T-helper 1 cell treated with Interleukin-12 subunit alpha and Interleukin-12 subunit beta and Interleukin-4 antibody, amounts not matched to agents 30 μg/mL and 1 μg/mL, for 36 hours (primary cell): ENCODE results near the gene SMIM44.

Experiments used
- H3K27ac Mint-ChIP-seq: one replicate; pipeline ENCODE4 v1.8.0; 2021; ENCODE audit warnings: mild to moderate bottlenecking, mixed read lengths
- H3K27me3 Mint-ChIP-seq: one replicate; pipeline ENCODE4 v1.8.0; 2021; ENCODE audit warnings: low read depth, mixed read lengths
- H3K36me3 Mint-ChIP-seq: one replicate; pipeline ENCODE4 v1.8.0; 2021; ENCODE audit warnings: low read depth, mixed read lengths
- H3K4me1 Mint-ChIP-seq: one replicate; pipeline ENCODE4 v1.8.0; 2021; ENCODE audit warnings: low read depth, mixed read lengths
- H3K4me3 Mint-ChIP-seq: one replicate; pipeline ENCODE4 v1.8.0; 2021; ENCODE audit warnings: mild to moderate bottlenecking, moderate library complexity, mixed read lengths
- H3K9me3 Mint-ChIP-seq: one replicate; pipeline ENCODE4 v1.8.0; 2021; ENCODE audit warnings: mixed read lengths

The SMIM44 gene

GRCh38 chr19:3522421-3523360 is 39.5 kb upstream of the SMIM44 start:
- no peaks in the 10 kb centered on the region for H3K27me3 Mint-ChIP-seq
- H3K9me3 Mint-ChIP-seq: no peaks in the 10 kb centered on the region
- H3K27ac Mint-ChIP-seq: no peak overlapping the region
- no peak overlapping the region for H3K4me3 Mint-ChIP-seq
- peaks cover 13% of the 10 kb centered on the region for H3K36me3 Mint-ChIP-seq
- H3K4me1 Mint-ChIP-seq: peaks cover 6% of the 10 kb centered on the region

GRCh38 chr19:3521104-3521445 is 37.8 kb upstream of the SMIM44 start:
- Mint-ChIP-seq H3K4me1 (peaks cover 10% of the 10 kb centered on the region), H3K4me3 (no peak overlapping the region), H3K36me3 (peaks cover 9% of the 10 kb centered on the region), H3K27ac (no peak overlapping the region), H3K9me3 (no peaks in the 10 kb centered on the region), H3K27me3 (no peaks in the 10 kb centered on the region)

- Mint-ChIP-seq H3K27ac (no peak overlapping the region), H3K4me3 (no peak overlapping the region)
These were observed 37.2 kb upstream of the SMIM44 start for GRCh38 chr19:3520166-3521103.

GRCh38 chr19:3519126-3519525 is 35.9 kb upstream of the SMIM44 start:
- Mint-ChIP-seq H3K36me3 (peaks cover 9% of the 10 kb centered on the region), H3K27ac (no peak overlapping the region), H3K27me3 (no peaks in the 10 kb centered on the region), H3K4me3 (no peak overlapping the region), H3K9me3 (no peaks in the 10 kb centered on the region), H3K4me1 (peaks cover 13% of the 10 kb centered on the region)

More at GRCh38 chr19:3520166-3521103, 37.2 kb upstream of the SMIM44 start:
- Mint-ChIP-seq H3K27me3 (no peaks in the 10 kb centered on the region), H3K9me3 (no peaks in the 10 kb centered on the region), H3K36me3 (peaks cover 9% of the 10 kb centered on the region), H3K4me1 (peaks cover 13% of the 10 kb centered on the region)

- Mint-ChIP-seq H3K27ac (no peak overlapping the region), H3K36me3 (peaks cover 9% of the 10 kb centered on the region), H3K4me3 (no peak overlapping the region), H3K4me1 (peaks cover 13% of the 10 kb centered on the region), H3K27me3 (no peaks in the 10 kb centered on the region), H3K9me3 (no peaks in the 10 kb centered on the region)
These were observed 35.4 kb upstream of the SMIM44 start for GRCh38 chr19:3518659-3519058.

- Mint-ChIP-seq H3K9me3 (no peaks in the 10 kb centered on the region), H3K27ac (no peak overlapping the region), H3K4me3 (no peak overlapping the region)
These were observed 35.0 kb upstream of the SMIM44 start for GRCh38 chr19:3518255-3518654.

GRCh38 chr19:3517638-3518037 is 34.4 kb upstream of the SMIM44 start:
- H3K27me3 Mint-ChIP-seq: no peaks in the 10 kb centered on the region
- no peak overlapping the region for H3K4me3 Mint-ChIP-seq
- no peak overlapping the region for H3K27ac Mint-ChIP-seq
- peaks cover 13% of the 10 kb centered on the region for H3K4me1 Mint-ChIP-seq
- peaks cover 9% of the 10 kb centered on the region for H3K36me3 Mint-ChIP-seq
- H3K9me3 Mint-ChIP-seq: no peaks in the 10 kb centered on the region

More at GRCh38 chr19:3518255-3518654, 35.0 kb upstream of the SMIM44 start:
- Mint-ChIP-seq H3K4me1 (peaks cover 13% of the 10 kb centered on the region), H3K36me3 (peaks cover 9% of the 10 kb centered on the region), H3K27me3 (no peaks in the 10 kb centered on the region)

GRCh38 chr19:3516675-3517207 is 33.5 kb upstream of the SMIM44 start:
- Mint-ChIP-seq H3K36me3 (peaks cover 7% of the 10 kb centered on the region), H3K27me3 (no peaks in the 10 kb centered on the region), H3K9me3 (no peaks in the 10 kb centered on the region), H3K27ac (no peak overlapping the region), H3K4me1 (peaks cover 11% of the 10 kb centered on the region), H3K4me3 (no peak overlapping the region)

- Mint-ChIP-seq H3K36me3 (peaks cover 4% of the 10 kb centered on the region), H3K4me3 (no peak overlapping the region), H3K27me3 (no peaks in the 10 kb centered on the region), H3K4me1 (peaks cover 9% of the 10 kb centered on the region), H3K27ac (no peak overlapping the region), H3K9me3 (no peaks in the 10 kb centered on the region)
These were observed 32.7 kb upstream of the SMIM44 start for GRCh38 chr19:3515891-3516422.

GRCh38 chr19:3514930-3515329 is 31.7 kb upstream of the SMIM44 start:
- peaks cover 2% of the 10 kb centered on the region for H3K36me3 Mint-ChIP-seq
- no peaks in the 10 kb centered on the region for H3K9me3 Mint-ChIP-seq
- no peaks in the 10 kb centered on the region for H3K27me3 Mint-ChIP-seq
- peaks cover 9% of the 10 kb centered on the region for H3K4me1 Mint-ChIP-seq
- no peak overlapping the region for H3K4me3 Mint-ChIP-seq
- H3K27ac Mint-ChIP-seq: no peak overlapping the region

GRCh38 chr19:3513229-3514140 is 30.2 kb upstream of the SMIM44 start:
- Mint-ChIP-seq H3K9me3 (no peaks in the 10 kb centered on the region), H3K4me1 (peaks cover 18% of the 10 kb centered on the region), H3K36me3 (peaks cover 8% of the 10 kb centered on the region)

GRCh38 chr19:3512562-3513228 is 29.5 kb upstream of the SMIM44 start:
- no peaks in the 10 kb centered on the region for H3K27me3 Mint-ChIP-seq

More at GRCh38 chr19:3513229-3514140, 30.2 kb upstream of the SMIM44 start:
- Mint-ChIP-seq H3K27ac (no peak overlapping the region), H3K27me3 (no peaks in the 10 kb centered on the region), H3K4me3 (no peak overlapping the region)

More at GRCh38 chr19:3512562-3513228, 29.5 kb upstream of the SMIM44 start:
- Mint-ChIP-seq H3K36me3 (peaks cover 8% of the 10 kb centered on the region), H3K9me3 (no peaks in the 10 kb centered on the region), H3K4me3 (no peak overlapping the region), H3K27ac (no peak overlapping the region), H3K4me1 (peaks cover 21% of the 10 kb centered on the region)
